Measurements from ENCODE around the gene RAPGEF2. TPM values are rescaled to one million over a fixed set of nuclear protein-coding genes. Genes with fewer than 3 reads are reported as not detected.

The RAPGEF2 gene
- total and polyA plus RNA-seq, 2 donors (not counting 3 experiments of a cell fraction or from before 2014, with no cell fraction given): 28.7 to 55.2 TPM

- dilution Hi-C loops (cut with MboI; ENCODE audit: extremely low pct_ligation_motif_present, low sequenced_read_pairs): no loop called here
- Histone ChIP-seq H2AFZ (ENCODE audit: low read depth, low read length) (no peak overlapping the region), H3K4me2 (ENCODE audit: insufficient read depth, low read length) (peak overlapping the region; percentile 87), H3K27me3 (ENCODE audit: control insufficient read depth in 2 of 2, insufficient read depth in 2 of 2, low read length in 2 of 2) (no peaks in the 10 kb centered on the region), H3K9ac (replicated peaks; ENCODE audit: extremely low read depth, insufficient read depth, low read length) (peak overlapping the region; percentile 80), H3K9me3 (replicated peaks; ENCODE audit: control insufficient read depth, insufficient read depth, low read length) (no peaks in the 10 kb centered on the region), H3K4me3 (replicated peaks in 1 of 3; ENCODE audit: insufficient read depth in 1 of 3, low read depth in 1 of 3, low read length in 3 of 3) (peak overlapping the region in 1 of 3 experiments; percentile 72), H3K9me1 (replicated peaks; ENCODE audit: control insufficient read depth, extremely low read depth, insufficient read depth, low read length) (no peaks in the 10 kb centered on the region), H3K36me3 (ENCODE audit: control insufficient read depth in 2 of 2, extremely low read depth in 1 of 2, insufficient read depth in 2 of 2, low read length in 2 of 2) (no peaks in the 10 kb centered on the region), H3K4me1 (ENCODE audit: control insufficient read depth, extremely low read depth, insufficient read depth, low read length) (peaks cover 42% of the 10 kb centered on the region), H3K27ac (ENCODE audit: insufficient read depth, low read depth, low read length) (peak overlapping the region; percentile 63), H3K79me2 (ENCODE audit: control insufficient read depth, insufficient read depth, low read length) (peaks cover 66% of the 10 kb centered on the region), H4K20me1 (replicated peaks; ENCODE audit: control insufficient read depth, extremely low read depth, insufficient read depth, low read length) (no peaks in the 10 kb centered on the region)
- DNase-seq (ENCODE audit: low read depth, low spot score): peak; percentile 93
- TF ChIP-seq FOS (IDR thresholded peaks at IDR 0.05; ENCODE audit: borderline replicate concordance, insufficient read depth, low read length) (peak; percentile 64), GATA2 (IDR thresholded peaks at IDR 0.05; ENCODE audit: insufficient read depth, insufficient read length, low read depth, low read length) (no peak), POLR2AphosphoS5 (IDR thresholded peaks at IDR 0.05; ENCODE audit: insufficient read depth, low read depth, low read length) (no peak), EZH2 (IDR thresholded peaks at IDR 0.05; ENCODE audit: borderline replicate concordance, low read depth, low read length, severe bottlenecking) (no peak), POLR2A (IDR thresholded peaks at IDR 0.05; ENCODE audit: low read depth, low read length) (peak; percentile 27), JUN (IDR thresholded peaks at IDR 0.05; ENCODE audit: borderline replicate concordance, insufficient read depth, insufficient read length, low read depth) (peak; percentile 84), CTCF (IDR thresholded peaks at IDR 0.05; ENCODE audit: extremely low read depth in 1 of 2, insufficient read depth in 1 of 2, low read depth in 1 of 2, low read length in 2 of 2) (peak; percentile 60 to 62), MYC (IDR thresholded peaks at IDR 0.05; ENCODE audit: low read depth, low read length) (no peak), MAX (IDR thresholded peaks at IDR 0.05; ENCODE audit: insufficient read depth, insufficient read length) (no peak)
- TSS peak; percentile 90 for BruUV-seq (replicated peaks)
- FAIRE-seq: peak; percentile 87
- ChIA-PET POLR2A (no interaction called here), CTCF (interaction anchor here (1.5 to 2.9 kb wide), 3 partner anchors 27 to 317 kb away, joined by 3 to 33 read pairs (median 9); no protein-coding TSS in a partner anchor)
- intact Hi-C loops (cut with micrococcal nuclease): loop anchor here (1.0 to 5.0 kb wide), 11 partner anchors 28 to 503 kb away; partner anchors contain the start of genes C4orf46, ETFDH and PPID
Observed at GRCh38 chr4:159175085-159175988, 72.5 kb downstream of the RAPGEF2 start.
